Astrocyte of the spinal cord (primary cell): Measurements from ENCODE around the gene CACNA1S.

Source experiments
- DNase-seq: peaks from one replicate; pipeline ENCODE4 v3.0.0; 2011; ENCODE audit warnings: low read depth, low spot score
- H3K4me3 ChIP-seq: 2 replicates; pipeline ENCODE4 v1.5.1; 2011; ENCODE audit warnings: low read depth, mild to moderate bottlenecking, low read length, moderate library complexity
- CTCF ChIP-seq: IDR thresholded peaks from 2 replicates; pipeline ENCODE4 v1.5.1; 2012; ENCODE audit warnings: low read depth, mild to moderate bottlenecking, low read length, inconsistent platforms
- in situ Hi-C: cut with HindIII; loops from 2 replicates; pipeline ENCODE4 v1.10.0; 2017; ENCODE audit warnings: low sequenced_read_pairs

Gene CACNA1S

DNA sequence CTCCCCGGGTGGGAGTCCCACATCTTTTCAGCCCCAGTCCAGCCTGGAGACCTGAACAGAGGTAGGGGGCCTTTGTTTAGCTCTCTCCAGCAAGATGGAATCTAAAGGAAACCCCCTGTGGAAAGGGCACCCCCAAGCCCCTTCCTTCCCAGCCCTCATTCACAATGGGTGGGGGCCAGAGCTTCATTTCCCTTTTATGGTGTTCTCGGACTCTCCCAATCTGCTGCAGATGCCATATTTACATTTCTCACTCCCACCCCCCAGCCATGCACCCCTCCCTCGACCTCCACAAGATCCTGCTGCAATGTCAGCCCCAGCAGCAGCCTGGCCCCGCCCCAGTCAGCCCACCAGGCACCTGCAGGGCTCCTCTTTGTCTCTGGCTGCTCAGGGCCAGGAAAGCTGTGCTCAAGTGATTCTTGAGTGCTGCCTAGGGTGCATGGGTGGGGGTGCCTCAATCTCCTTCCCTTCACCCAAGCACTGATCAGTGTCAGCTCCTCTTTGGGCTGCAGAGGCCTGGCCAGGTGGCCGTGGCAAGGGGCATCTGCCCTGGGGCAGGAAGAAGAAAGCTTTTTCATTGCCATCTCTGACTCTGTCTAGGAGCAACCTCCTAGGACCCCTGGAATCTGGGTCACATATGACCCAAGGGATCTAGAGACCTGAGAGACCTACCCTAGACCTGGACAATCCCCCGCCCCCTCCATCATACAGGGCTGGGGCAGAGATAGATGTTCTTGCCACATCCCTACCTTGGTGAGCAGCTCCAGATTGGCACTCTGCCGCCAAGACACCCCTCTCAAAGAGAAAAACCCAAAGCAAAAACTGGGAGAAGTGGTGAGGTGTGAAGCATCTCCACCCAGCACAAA is 90.4 kb downstream of the CACNA1S start:
- in situ Hi-C loops, result no loop called here
- H3K4me3 ChIP-seq, result no peak overlapping the region
- TF ChIP-seq CTCF, result no peak
- no peak for DNase-seq

DNA sequence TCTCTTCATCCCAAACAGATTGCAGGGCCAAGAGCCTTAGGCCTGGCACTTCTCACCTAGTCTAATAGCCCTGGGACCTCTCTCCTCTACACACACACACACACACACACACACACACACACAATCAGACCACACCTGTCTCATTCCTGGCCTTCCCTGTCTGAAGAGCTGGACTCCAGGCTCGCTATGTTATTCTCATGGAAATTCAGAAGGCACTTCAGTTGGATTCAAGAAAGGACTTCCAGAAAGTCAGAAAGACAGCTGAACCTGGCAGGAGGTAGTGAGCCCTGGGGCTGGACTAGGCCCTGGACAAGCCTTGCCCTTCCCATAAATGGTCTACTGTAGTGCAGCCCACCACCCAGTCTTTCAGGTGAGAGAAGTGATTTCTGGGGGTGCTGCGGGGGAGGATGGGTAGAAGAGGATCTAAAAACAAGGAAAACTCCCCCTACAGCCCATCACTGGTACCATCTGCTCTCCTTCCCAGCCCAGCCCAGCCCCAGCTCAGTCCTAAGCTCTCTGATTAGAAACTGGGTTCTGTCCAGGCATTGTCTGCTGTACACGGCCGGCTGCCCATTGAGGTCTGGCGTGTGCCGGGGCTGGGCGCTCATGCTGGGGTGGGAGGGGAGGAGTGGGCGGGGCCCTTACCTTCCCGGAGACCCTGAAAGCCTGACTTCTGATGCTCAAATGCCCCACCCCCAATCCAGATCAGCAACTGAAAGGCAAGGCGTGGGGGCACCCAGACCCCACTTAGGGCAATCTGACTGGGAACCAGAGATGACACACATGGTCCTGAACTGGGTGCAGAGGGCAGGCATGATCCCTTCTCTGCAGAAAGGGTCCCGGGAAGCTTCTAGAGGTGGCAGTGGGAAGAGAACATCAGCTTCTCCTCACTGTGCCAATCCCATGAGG is 91.3 kb downstream of the CACNA1S start:
- H3K4me3 ChIP-seq, result no peak overlapping the region
- in situ Hi-C loops, result no loop called here
- peak; percentile 39 for TF ChIP-seq CTCF
- DNase-seq, result no peak

DNA sequence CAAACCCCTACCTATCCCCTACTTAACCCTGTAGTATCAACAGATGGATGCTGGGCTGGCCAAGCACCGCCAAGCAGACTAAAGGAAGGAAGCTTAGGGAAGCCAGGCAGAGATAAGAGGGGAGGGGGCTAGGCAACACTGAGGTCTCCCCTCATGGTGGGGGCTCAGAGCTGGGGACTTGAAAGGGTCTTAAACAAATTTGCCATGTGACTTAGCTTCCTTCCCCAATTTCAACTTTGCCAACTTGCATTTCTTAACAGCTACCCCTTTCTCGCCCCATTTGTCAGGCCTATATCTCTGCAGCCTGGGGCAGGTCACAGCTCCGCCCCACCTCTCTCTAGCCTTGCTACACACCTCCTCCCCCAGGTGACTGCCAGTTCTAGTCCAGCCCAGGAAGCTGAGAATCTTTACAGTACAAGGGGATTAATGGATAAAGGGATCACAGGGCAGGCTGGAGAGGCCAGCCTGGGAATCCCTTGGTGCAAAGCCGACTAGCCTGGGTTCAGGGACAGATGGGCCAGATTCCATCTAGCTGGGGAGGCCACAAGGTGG is 92.1 kb downstream of the CACNA1S start:
- H3K4me3 ChIP-seq, result no peak overlapping the region

DNA sequence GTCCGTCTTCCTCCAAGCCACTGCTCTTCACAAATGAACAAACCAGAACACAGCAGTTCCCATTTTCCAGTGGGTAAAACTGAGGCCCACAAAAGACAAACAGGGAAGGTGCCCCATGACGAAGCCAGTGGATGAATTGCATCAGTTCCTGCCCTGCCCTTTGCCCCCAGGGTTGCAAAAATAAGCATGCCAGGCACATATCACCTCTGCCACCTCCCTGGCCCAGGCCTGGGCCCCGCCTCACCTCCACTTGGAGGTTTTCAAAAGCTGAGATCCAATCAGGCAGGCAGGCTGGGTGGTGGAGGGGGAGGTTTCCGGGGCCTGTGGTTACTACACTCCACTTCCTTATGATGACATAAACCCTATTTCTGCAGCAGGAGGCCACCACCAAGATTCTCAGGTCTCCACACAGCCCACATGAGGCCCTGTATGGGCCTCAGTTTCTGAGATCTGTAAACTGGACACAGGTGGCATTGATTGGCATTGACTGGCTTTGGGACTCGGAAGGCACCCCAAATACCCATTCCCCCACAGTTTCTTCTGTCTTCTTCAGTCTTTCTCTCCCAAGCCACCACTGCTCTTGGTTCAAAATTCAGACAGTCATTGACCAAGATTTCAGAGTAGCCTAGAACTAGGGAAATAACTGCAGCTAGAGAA is 92.8 kb downstream of the CACNA1S start:
- in situ Hi-C loops, result no loop called here
- DNase-seq, result peak; percentile 43
- no peak overlapping the region for H3K4me3 ChIP-seq
- no peak for TF ChIP-seq CTCF

More for the DNA sequence above, 92.1 kb downstream of the CACNA1S start:
- no peak for TF ChIP-seq CTCF
- no peak for DNase-seq
- in situ Hi-C loops, result no loop called here

DNA sequence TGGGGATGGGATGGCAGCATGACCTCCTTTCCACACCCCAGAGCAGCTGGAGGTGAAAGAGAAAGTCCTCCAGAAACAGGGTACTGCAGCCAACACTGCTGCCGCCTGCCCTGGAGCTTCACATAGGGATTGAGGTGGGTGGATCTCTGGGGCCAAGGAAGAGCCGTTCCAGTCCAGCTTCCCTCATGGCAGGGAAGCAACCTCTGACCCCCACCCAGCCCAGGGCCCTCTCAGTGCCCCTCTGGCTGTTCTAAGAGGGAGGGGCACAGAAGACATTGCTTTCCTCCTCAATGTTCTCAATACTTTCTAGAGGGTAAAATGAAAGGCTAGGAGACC is 94.4 kb downstream of the CACNA1S start:
- TF ChIP-seq CTCF, result no peak
- DNase-seq, result no peak
- in situ Hi-C loops, result no loop called here
- H3K4me3 ChIP-seq, result no peak overlapping the region
